Lung (tissue), 12 donors: Measurements from ENCODE around the gene VEZT. TPM values are rescaled to one million over a fixed set of nuclear protein-coding genes. Genes with fewer than 3 reads are reported as not detected.

Experiments used
- ATAC-seq: fragments of 200-7000 bp; cut with Tn5 transposase; one replicate; pipeline ENCODE4 v1.9.1; 2020; ENCODE audit warnings: moderate number of reproducible peaks; ENCODE audit not compliant: insufficient read depth, low FRiP score
- DNase-seq, 3 donors: peaks; one replicate each; pipeline ENCODE4 v3.0.0-alpha.2; 2013 to 2017
- H3K27ac ChIP-seq, 2 donors: one replicate each; pipeline ENCODE4 v1.5.1; 2013; ENCODE audit warnings: mild to moderate bottlenecking in 2 of 2, moderate library complexity in 2 of 2, control low read depth in 1 of 2, inconsistent platforms in 1 of 2, low read depth in 1 of 2, low read length in 1 of 2
- H3K27me3 ChIP-seq, 3 donors: one replicate each; pipeline ENCODE4 v1.5.1; 2013; ENCODE audit warnings: low read length in 2 of 3; ENCODE audit not compliant: control insufficient read depth in 3 of 3, insufficient read depth in 3 of 3
- H3K36me3 ChIP-seq, 4 donors: one replicate each; pipeline ENCODE4 v1.5.1; 2013; ENCODE audit warnings: low read length in 4 of 4, mild to moderate bottlenecking in 1 of 4, moderate library complexity in 1 of 4; ENCODE audit not compliant: control insufficient read depth in 4 of 4, insufficient read depth in 4 of 4
- H3K4me1 ChIP-seq, 5 donors: one replicate each; pipeline ENCODE4 v1.5.1; 2013; ENCODE audit warnings: low read length in 5 of 5, mild to moderate bottlenecking in 2 of 5, moderate library complexity in 1 of 5; ENCODE audit not compliant: control insufficient read depth in 5 of 5, insufficient read depth in 5 of 5
- H3K4me3 ChIP-seq: one replicate; pipeline ENCODE4 v1.5.1; 2013; ENCODE audit warnings: mild to moderate bottlenecking, control low read depth, moderate library complexity
- H3K9ac ChIP-seq, 2 donors: one replicate each; pipeline ENCODE4 v1.5.1; 2013; ENCODE audit warnings: low read length in 2 of 2, control low read depth in 1 of 2; ENCODE audit not compliant: insufficient read depth in 1 of 2
- H3K9me3 ChIP-seq, 4 donors: one replicate each; pipeline ENCODE4 v1.5.1; 2013; ENCODE audit warnings: low read length in 3 of 4, mild to moderate bottlenecking in 1 of 4, moderate library complexity in 1 of 4; ENCODE audit not compliant: control insufficient read depth in 4 of 4, insufficient read depth in 3 of 4
- WGBS, 2 donors: extraction: QIAGEN DNeasy Blood & Tissue Kit; methylation state at CpG; one replicate each; pipeline ENCODE4 v1.1.7; 2013; 5-methylcytosine and 5-hydroxymethylcytosine counted together
- polyA plus RNA-seq, 2 donors: library from polyadenylated mRNA; stranded (reverse); fragments of 200-250 nt; gene quantifications; one replicate each; pipeline ENCODE4 v1.2.1, GENCODE V29; 2013
- total RNA-seq, 2 donors: library from RNA; depleted of rRNA in 1 of 2; stranded (reverse); fragments of >200 nt in 1 of 2; gene quantifications; one replicate each; pipeline ENCODE4 v1.2.1, GENCODE V29; 2014 to 2021
- TF ChIP-seq, protein P1 (sequence below): IDR thresholded peaks from 2 replicates; pipeline ENCODE4 v1.5.1; 2012; ENCODE audit warnings: mild to moderate bottlenecking; ENCODE audit errors: control extremely low read depth, extremely low read depth
- donor health status: control.
- donor health status: control.
- donor health status: Bipolar disorder and iron deficiency.
- donor health status: healthy.
- donor health status: DM: yes; HTN: yes; CAD: no.

The VEZT gene
- total and polyA plus RNA-seq, 4 donors: 28.6 to 144 (median 47.3) TPM

DNA sequence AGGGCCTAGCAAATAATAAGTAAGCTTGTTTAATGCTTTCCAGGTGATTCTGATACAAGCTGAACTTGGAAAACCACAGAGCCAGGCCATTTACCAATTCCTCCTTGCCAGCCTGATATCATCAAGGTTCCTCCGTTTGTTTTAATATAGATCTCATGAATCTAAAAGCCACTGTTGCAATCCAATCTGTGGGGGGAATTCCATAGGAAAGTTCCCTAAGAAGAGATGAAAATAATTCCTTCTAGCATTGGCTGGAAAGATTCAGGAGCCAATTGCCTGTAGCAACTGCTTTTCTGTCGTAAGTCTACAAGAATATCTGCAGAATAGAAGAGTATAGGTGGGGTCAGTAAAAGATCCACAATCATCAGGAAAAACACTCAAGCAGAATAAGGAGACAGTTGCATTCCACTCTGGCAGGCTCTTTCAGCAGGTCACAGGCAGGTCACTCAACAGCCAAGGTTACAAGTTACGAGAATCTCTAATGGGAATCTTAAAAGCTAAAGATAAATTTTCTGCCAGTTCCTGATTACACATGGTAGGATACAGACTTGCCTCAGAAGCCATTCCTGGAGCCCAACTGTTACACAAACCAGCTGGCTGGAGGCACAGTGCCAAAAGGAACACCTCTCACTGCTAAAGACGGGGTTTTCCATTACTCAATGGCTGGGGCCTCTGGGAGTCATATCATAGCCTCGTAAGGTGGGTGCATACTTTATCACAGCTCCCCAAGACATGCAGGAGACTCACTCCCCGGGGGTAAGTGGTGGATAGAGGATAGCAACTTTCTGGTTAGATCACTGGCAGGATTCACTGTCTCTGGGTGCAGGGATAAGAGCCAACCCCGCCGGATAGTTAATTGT is 44.0 kb upstream of the VEZT start:
- H3K27ac ChIP-seq: peak overlapping the region; percentile 32 to 71
- peaks cover 3 to 19% (median 15%) of the 10 kb centered on the region in 5 donors for H3K4me1 ChIP-seq
- peak; percentile 51 for ATAC-seq
- H3K9me3 ChIP-seq: no peaks in the 10 kb centered on the region
- TF ChIP-seq, protein P1, sequence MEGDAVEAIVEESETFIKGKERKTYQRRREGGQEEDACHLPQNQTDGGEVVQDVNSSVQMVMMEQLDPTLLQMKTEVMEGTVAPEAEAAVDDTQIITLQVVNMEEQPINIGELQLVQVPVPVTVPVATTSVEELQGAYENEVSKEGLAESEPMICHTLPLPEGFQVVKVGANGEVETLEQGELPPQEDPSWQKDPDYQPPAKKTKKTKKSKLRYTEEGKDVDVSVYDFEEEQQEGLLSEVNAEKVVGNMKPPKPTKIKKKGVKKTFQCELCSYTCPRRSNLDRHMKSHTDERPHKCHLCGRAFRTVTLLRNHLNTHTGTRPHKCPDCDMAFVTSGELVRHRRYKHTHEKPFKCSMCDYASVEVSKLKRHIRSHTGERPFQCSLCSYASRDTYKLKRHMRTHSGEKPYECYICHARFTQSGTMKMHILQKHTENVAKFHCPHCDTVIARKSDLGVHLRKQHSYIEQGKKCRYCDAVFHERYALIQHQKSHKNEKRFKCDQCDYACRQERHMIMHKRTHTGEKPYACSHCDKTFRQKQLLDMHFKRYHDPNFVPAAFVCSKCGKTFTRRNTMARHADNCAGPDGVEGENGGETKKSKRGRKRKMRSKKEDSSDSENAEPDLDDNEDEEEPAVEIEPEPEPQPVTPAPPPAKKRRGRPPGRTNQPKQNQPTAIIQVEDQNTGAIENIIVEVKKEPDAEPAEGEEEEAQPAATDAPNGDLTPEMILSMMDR: no peak
- H3K36me3 ChIP-seq: peaks cover 0 to 7% (median 0%) of the 10 kb centered on the region in 4 donors
- WGBS, 2 donors: 37 to 57% methylated on average over 8 of the region's 8 CpGs
- DNase-seq: peak; percentile 79 to 89 (median 86)
- H3K4me3 ChIP-seq: no peak overlapping the region
- no peaks in the 10 kb centered on the region for H3K27me3 ChIP-seq
- no peak overlapping the region for H3K9ac ChIP-seq

DNA sequence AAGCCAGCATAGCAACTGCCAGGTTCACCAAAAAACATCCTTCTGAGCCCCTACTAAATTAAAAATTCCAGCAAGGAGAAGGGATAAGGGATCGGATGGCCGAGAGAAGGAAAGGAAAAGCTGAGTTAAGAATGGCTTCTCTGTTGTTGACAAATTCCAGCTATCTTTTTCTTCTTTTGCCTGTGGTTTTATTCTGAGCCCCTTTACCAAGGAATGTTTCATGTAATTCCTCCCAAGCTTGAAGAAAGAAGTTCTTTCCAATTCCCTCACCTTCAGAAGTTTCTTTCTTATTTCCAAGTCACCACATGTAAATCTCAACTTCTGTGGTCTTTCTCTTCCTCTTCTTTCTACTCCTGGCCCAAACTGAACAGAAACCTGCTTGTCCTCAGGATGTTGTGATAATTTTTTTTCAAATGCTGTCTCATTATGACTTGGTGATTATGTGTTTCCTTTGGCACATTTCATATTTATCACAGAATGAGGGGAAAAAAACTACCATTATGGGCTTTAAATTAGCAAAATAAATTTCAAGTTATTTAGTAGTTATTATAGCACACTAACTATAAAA is 40.3 kb upstream of the VEZT start:
- H3K36me3 ChIP-seq: peaks cover 0 to 1% (median 0%) of the 10 kb centered on the region in 4 donors
- 95% methylated on average over 2 of the region's 2 CpGs for WGBS, 2 donors
- no peak overlapping the region for H3K27ac ChIP-seq
- DNase-seq: no peak
- H3K9ac ChIP-seq: no peak overlapping the region
- H3K4me3 ChIP-seq: no peak overlapping the region
- H3K4me1 ChIP-seq: peaks cover 3 to 19% (median 15%) of the 10 kb centered on the region in 5 donors
- H3K9me3 ChIP-seq: no peaks in the 10 kb centered on the region
- ATAC-seq: no peak
- TF ChIP-seq, protein P1: no peak
- H3K27me3 ChIP-seq: no peaks in the 10 kb centered on the region

DNA sequence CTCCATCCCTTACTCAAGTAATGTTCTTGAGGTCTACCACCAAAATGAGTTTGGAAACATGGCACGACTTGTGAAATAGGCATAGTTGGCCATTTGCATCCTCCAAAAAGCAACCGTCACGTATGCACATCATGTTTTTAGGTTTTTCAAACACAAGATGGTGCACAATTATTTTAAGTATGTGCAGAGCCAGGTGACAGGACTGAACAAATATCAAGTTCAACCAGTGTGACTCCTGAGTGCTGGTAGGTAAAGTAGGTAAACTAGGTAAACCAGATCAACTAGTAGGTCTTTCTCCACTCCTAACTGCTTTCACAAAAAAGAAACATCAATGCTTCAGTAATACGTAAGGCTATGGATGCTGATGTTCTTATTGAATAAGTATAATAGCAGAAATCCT is 39.5 kb upstream of the VEZT start:
- TF ChIP-seq, protein P1: no peak
- Histone ChIP-seq H3K36me3 (peaks cover 0 to 1% (median 0%) of the 10 kb centered on the region in 4 donors), H3K4me1 (peaks cover 2 to 12% (median 9%) of the 10 kb centered on the region in 5 donors), H3K9me3 (no peaks in the 10 kb centered on the region), H3K27me3 (no peaks in the 10 kb centered on the region), H3K27ac (no peak overlapping the region), H3K4me3 (no peak overlapping the region), H3K9ac (no peak overlapping the region)
- 79 to 81% methylated on average over 4 of the region's 4 CpGs for WGBS, 2 donors
- DNase-seq (no peak), ATAC-seq (no peak)
